GM19238 (cell line): ENCODE data around the gene CCZ1.
"Not testable (repeated sequence)": the region's sequence is repeated elsewhere in the genome, so short reads cannot be mapped to it uniquely, and the experiment has no call there.

ENCODE experiments used
- DNase-seq: peaks from one replicate; pipeline ENCODE4 v3.0.0; 2011; ENCODE audit warnings: low spot score; ENCODE audit not compliant: insufficient read length

Gene CCZ1

GRCh38 chr7:5898480-5899224, at the start of gene CCZ1:
Gene CCZ1, plus strand, starts transcription at chr7:5898733. Its CDS starts 67 bp downstream, at chr7:5898800.
- peak; percentile 27 for DNase-seq

DNA sequence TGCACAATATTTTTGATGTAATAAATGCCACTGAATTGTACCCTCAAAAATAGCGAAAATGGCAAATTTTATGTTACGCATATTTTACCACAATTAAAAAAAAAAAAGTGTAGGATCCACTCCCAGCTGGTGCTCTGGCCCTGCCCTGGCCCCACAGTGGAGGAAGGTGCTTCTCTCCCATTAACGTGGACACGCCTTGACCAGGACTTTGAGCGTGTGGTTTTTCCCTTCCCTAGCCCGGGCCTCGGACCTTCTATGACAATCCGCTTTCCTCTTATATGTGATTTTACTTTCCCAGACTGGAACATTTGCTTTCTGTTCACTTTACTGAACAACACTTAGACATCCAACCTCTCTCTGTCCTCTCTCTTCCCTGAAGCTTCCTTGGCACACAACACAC, 47.6 kb upstream of the CCZ1 start:
- no peak for DNase-seq

- DNase-seq: no peak
Observed at GRCh38 chr7:5854738-5855137, 43.8 kb upstream of the CCZ1 start.

GRCh38 chr7:5857041-5857575, 41.4 kb upstream of the CCZ1 start:
- not testable (repeated sequence) for DNase-seq

GRCh38 chr7:5858494-5858893, 40.0 kb upstream of the CCZ1 start:
- not testable (repeated sequence) for DNase-seq

- not testable (repeated sequence) for DNase-seq
Observed at GRCh38 chr7:5861281-5861680, 37.3 kb upstream of the CCZ1 start.

GRCh38 chr7:5862753-5863366, 35.7 kb upstream of the CCZ1 start:
- not testable (repeated sequence) for DNase-seq

DNA sequence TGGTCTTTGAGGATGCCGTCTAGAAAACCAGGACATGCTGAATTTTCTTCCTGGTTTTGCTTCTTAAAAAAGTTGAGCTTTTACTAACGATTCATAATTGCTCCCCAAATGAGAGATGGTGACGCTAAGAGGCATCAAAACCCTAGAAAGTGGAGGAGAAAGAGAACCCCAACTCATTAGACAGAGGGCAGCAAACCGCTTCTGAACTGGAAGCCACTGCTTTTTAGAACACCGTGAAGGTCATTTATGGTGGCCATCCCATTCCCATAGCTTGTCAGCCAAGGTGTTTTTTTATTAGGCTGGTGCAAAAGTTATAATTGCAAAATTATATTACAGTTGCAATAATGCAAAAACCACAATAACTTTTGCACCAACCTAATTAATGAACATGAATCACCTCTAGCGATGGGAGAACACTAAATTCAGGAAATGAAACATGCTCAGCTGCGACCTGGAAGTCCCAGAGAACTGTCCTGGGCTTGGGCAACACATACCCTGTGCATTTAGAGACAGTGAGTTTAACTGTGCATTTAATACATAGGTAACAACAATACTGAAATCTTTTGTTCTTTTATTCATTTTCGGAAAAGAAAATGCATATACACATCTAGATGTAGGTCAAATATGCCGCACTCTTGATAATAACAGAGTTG, 33.1 kb upstream of the CCZ1 start:
- DNase-seq: not testable (repeated sequence)

DNA sequence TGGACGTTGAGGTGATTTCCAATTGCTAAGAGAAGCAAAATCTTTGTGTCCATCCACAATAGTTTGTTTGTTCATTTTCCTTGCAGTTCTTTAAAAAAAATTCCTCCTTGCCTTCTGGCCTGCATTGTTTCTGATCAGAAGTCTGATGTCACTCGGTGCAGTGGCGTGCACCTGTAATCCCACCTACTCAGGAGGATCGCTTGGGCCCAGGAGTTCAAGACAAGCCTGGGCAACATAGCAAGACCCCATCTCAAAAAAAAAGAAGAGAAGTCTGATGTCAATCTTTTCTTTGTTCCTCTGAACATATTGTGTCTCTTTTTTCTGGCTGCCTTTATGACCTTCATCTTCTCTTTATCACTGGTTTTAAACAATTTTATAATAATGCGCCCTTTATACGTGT, 31.5 kb upstream of the CCZ1 start:
- no peak for DNase-seq

DNA sequence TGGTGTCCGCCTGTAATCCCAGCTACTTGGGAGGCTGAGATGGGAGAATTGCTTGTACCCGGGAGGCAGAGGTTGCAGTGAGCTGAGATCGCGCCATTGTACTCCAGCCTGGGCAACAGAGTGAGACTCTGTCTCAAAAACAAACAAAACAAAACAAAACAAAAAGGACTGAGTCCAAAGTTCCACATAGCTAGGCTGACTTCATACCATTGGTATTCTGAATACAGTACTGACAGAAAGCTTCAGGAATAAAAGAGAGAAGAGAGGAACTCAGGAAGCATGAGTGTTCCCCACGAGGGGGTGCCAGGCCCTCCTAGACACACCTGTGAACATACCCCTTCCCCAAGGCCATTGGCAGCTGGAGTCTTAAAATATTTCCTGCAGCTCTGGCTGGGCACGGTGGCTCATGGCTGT, 29.6 kb upstream of the CCZ1 start:
- not testable (repeated sequence) for DNase-seq

DNA sequence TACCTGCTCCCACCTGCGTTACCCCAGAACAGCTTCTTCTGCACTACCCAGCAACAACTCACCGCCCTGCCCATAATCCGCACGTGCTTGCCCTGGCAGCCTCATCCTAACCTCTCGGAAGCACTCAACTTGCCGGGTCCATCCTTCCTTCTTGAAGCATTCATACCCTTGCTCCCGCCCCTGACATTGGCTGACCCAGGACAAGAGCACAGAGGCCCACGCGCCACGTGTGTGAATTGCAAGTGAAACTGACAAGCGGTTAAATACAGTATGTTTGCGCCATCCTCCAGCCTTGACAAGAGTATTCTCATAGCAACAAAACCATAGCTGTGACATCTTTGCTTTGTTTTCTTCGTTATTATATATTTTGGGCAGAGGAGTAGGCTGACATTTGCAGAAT, 28.8 kb upstream of the CCZ1 start:
- DNase-seq: no peak

DNA sequence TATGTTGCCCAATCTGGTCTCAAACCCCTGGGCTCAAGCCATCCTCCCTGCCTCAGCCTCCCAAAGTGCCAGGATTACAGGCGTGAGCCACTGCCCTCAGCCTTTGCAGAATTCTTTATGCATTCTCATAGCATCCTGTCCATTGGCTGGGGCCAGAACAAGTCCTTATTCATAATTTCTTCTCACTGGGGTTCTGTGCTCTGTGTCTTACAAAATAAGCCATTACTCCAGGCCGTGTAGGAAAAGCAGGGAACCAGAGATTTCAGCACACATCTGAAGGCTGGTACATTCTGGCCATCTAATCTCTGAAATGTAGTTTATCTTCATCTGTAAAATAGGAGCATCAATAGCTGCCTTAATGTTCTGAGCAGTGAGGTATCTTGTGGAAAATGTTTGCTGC, 28.2 kb upstream of the CCZ1 start:
- no peak for DNase-seq

DNA sequence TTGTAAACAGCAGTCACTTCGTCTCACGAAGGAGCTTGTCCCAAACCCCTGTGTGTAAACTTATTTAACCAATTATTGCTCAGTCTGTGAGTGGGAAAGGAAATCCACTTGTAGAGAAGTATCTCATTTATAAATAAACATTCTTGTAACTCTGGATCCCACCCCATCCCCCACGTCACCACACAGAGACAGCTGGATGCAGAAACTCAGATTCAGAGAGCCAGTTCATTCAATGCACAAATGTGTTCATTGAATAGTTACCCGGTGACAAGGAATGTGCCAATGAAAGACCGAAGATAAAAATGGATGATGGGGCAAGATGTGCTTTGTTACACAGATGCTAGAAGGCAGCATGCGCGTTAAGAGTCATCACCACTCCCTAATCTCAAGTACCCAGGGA, 26.2 kb upstream of the CCZ1 start:
- DNase-seq: no peak

DNA sequence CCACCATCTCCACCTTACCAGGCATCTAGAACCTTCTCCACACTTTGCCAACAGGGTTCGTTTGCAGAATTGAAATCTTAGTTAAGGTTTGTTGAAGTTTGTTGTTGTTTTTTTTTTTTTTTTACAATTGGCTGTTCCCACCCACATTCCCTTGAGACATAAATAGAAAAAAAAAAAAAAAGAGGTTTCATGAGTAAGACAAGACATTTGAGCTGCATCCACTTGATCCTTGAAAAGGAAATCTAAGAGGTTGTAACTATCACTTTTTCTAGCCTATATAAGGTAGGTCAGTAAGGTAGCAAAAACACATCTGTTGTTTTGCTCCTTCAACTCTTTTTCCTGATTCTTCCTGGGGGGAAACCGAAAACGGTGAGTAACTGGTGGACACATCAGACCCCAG, 18.9 kb upstream of the CCZ1 start:
- not testable (repeated sequence) for DNase-seq

DNA sequence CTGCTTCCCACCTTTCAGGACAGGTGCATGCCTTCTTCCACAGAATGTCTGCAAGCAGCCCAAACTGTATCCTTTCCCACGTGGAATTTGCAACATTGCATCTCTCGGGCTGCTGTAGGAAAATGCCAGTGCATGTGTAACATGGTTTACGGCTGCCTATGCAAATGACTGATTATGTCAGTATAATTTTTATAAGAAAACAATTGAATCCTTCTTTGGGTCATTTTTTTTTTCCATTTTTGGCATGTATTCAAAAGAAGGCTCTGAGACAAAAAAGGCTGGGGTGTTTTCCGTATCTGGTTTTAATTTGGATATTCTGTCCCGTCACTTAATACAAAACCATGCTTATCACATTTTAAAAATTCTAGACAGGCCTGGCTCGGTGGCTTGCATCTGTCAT, 18.4 kb upstream of the CCZ1 start:
- not testable (repeated sequence) for DNase-seq

DNA sequence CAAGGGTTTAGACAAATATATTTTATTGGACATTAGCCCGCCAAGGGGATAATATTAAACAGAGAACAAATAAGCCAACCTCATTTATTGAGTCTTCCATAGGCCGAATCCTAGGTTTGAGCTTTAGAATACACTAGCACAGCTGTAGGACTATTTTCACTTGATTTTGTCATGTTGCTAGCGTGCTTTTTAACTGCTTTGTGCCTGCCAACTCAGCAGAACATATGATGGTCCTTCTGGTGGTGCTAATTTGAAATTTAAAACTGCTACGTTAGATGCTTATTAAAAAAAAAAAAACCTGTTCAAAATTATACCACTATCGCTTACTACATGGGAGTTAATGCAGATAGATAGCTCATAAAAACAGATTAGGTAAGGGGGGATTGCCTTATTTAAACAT, 14.1 kb upstream of the CCZ1 start:
- not testable (repeated sequence) for DNase-seq

DNA sequence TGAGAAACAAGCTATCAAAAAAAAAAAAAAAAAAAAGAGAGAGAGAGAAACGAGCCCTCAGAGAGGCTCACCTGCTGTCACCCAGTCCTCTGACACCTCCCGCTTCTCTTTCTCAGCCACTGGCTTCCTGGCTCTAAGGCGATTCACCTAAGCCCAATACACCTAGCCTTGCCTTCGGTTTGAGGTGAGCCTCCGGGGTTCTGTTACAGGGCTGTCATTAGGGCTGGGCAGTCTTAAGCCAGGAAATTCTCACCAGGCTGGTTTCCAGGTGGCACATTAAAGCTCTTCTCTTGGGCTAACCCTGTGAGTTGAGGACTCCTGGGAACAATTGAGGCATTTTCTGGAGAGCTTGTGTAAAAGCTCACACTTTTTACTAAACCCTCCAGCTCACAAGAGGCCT, 10.5 kb upstream of the CCZ1 start:
- not testable (repeated sequence) for DNase-seq

DNA sequence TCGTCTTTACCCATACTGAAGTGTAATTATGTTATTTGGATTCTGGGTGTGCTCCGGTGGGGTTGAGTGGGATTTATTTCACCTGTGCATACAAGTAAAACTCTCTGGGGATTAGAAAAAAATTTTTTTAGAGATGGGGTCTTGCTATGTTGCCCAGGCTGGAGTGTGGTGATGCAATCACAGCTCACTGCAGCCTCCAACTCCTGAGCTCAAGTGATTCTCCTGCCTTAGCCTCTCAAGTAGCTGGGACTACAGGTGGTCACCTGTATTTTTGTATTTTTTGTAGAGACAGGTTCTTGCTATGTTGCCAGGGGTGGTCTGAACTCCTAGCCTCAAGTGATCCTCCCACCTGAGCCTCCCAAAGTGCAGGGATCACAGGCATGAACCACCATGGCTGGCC, 8.3 kb upstream of the CCZ1 start:
- not testable (repeated sequence) for DNase-seq

DNA sequence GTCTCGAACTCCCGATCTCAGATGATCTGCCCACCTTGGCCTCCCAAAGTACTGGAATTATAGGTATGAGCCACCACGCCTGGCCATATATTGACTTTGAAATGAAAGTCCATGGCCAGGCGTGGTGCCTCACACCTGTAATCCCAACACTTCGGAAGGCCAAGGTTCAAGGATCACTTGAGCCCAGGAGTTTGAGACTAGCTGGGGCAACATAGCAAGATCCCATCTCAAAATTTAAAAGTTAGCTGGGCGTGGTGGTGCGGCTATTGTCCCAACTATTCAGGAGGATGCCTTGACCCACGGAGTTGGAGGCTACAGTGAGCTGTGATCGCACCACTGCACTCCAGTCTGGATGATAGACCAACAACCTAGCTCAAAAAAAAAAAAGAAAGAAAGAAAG, 6.0 kb upstream of the CCZ1 start:
- DNase-seq: no peak

GRCh38 chr7:5897369-5897919, 1.1 kb upstream of the CCZ1 start:
- DNase-seq: not testable (repeated sequence)

- not testable (repeated sequence) for DNase-seq
Observed at GRCh38 chr7:5903002-5903401, 4.5 kb downstream of the CCZ1 start.

- not testable (repeated sequence) for DNase-seq
Observed at GRCh38 chr7:5904726-5905125, 6.2 kb downstream of the CCZ1 start.
